GM18499 (cell line): ENCODE measurements around the gene TRERF1.
A peak's percentile ranks its signal among the peaks of the same experiment; 100 is the strongest.
"Not testable (repeated sequence)": the region's sequence is repeated elsewhere in the genome, so short reads cannot be mapped to it uniquely, and the experiment has no call there.

ENCODE experiments used
- ATAC-seq: cut with Tn5 transposase; IDR thresholded peaks from one replicate; pipeline ENCODE4 v1.9.1; 2021; ENCODE audit warnings: moderate number of reproducible peaks; ENCODE audit not compliant: insufficient read depth, unreplicated experiment

TRERF1 gene

DNA sequence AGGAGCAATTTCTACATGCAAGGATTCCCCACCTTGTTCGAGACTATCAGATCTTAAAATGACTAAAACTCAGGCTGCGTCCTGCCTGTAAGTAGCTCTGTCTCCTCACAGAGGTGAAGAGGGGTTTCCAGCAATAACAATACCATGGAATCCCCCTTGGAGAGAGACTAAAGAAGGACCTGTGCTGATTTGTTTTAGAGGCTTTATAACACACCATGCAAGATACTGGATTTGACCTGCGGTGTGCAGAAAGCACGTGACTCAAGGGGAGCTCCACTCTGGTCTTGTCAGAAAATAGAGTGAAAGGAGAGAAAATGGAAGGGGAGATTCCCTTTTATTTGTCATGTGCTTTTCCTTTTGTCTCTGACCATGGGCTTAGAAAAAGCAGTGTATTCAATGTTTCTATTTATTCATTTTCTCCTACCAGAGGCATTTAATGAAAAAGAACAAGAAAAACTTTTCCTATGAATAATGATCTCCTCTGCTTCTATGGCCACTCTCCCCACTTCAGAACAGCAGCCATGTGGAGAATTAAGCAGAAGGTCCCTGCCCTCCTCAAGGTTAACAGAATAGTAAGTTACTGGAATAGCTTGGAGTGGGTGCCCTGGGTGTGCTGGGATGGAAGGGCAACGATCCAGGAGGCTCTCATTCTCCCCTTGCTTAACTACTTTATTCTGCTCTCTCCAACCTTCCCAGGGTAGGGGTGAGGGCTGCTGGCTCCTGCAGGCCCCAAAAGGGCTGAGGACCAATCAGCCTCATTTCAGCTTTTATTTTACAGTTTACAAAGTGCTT lies 214.8 kb downstream of the TRERF1 start:
- peak; percentile 38 for ATAC-seq

DNA sequence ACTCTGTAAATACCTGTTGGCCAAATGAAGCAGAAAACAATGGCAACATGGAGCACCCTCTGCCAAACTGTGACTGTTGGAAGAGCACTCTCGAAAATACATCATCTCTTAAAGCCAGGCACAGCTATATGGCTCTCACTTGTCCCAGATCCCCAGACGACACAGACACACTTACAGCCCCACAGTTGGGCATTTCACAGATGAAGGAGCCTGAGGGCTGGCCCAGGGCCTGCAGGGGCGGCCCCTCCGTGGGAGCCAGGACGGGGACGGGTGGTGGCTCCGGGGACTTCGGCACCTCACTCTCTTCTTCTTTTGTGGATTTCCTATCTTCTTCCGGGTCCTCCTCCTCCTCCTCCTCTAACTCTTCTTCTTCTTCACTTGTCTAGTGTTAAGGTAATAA lies 215.7 kb downstream of the TRERF1 start:
- no peak for ATAC-seq

DNA sequence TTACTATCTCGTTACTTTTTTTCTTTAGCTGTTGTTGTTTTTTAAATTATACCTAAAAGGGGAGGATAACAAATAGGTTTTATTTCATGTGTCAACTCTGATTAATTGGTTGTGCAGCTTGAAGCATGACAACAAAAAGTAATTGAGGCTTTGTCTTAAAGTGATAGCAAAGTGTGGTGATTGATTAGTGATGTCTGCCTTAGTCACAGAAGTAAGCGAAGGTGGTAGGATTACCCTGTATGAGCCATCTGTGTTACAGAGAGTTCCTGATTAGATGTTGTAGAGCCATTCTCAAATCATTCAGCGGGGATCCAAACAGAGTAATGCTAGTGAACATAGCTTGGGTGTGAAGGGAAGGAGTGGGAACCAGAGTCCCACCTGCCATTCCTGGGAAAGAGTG lies 219.7 kb downstream of the TRERF1 start:
- ATAC-seq = no peak

DNA sequence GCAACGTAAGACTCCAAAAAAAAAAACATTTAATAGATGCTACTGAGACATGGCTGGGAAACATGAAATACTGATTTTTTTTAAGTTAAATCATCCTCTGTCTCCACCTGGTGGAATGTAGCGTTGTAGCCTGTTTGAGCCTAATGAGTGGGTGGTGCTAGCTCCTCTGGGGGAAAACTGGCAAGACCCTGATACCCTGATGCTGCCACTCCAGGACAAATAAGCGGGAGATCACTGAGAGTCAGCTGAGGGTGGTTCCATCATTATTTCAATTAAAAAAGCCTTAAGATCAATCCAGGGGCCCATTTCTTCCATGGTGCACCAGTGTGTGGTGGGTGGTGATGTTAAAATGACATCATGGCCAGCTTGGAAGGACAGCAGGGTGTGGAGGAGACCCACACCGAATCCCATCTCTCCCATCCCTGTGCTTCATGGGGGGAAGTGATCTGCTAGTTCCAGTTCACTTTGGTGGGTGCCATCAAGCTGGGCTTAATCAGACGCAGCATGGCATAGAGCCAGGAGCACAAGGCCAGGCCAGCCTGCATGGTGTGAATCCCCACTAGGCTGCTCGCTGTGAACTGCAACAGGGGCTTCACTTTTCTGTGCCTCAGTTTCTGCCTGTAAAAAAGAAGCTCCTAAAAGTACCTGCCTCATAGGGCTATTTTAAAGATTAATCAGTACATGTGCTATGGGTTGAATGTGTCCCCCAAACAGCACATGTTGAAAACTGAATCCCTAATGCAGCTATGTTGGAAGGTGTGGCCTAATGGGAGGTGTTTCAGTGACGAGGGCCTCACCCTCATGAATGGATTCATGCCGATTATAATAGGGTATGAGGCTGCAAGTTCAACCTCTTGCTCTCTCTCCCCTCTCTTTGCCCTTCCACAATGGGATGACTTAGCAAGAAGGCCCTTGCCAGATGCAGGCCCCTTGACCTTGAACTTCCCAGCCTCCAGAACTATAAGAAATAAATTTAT lies 221.1 kb downstream of the TRERF1 start:
- ATAC-seq = no peak

DNA sequence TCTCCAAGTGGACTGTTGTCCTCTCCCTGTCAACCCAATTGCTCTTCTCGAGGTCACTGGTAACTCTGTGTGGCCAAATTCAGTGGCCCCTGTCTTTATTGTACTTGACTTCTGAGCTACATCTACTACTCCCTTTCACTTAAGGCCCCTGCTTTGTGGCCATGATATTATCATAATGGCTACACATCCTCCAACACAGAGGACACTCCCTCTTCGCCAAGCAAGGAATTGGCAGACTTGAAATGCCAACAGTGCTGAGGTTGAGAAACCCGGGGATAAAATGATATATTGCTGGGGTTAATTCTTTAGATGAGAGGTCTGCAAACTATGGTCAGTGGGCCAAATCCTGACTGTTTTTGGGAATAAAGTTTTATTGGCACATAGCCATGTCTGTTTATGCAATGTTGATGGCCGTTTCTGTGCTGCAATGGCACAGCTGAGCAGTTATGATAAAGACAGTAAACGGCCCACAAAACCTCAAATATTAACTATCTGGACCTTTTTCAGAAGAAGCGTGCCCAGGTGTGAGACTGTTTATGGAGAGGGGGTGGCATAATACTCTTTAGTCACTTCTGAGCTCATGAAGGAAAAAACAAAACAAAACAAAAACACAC lies 222.1 kb downstream of the TRERF1 start:
- ATAC-seq = no peak

DNA sequence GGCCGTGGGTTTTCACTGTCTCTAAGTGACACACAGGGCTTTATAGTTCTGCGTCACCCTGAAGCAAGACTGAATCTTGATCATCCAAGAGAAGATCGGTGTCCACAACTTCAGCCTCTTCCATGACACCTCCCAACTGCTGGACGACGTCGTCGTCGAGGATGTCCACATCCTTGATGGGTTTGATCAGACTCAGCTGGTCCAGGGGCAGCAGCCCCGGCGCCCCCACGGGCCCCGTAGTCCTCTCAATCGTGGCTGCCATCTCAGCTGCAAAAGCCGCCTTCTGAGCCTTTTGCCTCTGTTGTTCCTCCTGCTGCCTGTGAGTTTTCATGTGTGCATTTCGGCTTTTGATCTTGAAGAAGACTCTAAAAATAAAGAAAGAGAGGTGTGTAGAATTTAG lies 223.4 kb downstream of the TRERF1 start:
- no peak for ATAC-seq

DNA sequence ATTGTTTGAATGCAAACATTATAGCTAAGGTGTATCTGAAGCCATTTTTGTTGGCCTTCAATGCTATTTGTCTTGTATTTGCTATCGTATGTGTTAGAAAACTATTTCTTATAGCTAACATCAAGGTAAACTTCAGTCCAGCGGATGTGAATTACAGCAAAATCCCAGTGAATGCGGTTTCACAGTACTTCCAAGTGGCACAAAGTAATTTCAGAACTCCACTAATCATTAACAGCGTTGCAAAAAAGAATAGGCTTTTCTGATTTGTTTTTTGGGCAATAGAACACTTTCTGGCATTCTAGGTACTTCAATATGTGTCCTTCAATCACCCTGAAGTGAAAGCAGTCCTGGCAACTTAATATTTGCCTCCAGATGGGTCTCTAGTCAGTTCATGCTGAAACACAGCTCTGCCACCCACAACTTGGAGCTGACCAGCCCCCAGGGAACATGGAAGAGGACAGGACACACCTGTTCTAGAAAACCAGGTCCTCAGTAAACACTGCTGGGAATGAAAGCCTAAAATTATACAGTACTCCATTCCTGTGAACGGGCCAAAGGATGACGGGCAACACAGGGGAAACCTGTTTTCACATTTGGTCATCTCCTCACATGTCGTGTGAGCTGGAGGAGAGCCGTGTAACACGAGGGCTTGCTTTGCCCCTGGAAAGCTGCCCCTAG lies 224.4 kb downstream of the TRERF1 start:
- ATAC-seq = no peak

DNA sequence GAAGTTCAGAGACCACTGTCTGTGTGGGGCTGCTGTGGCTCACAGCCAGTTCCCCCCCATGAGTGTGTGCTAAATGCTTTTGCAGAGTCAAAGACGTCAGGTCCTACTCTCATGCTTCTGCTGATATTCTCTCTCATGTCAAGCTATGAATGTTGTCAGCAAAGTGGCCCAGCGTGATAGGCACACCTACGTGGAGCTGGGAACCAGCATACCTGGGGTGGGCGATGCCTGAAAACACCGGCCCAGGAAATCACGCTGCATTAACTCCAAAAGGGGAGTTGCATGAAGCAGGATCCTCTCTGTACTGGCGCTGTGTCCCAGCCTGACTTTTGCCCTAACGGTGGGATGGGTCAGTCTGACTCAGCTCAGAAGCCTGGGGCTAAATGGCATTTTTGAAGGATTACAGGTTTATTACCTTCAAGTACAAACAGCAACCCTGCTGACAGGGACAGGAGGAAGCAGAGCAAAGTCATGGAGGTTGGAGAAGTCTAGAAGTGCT lies 225.0 kb downstream of the TRERF1 start:
- no peak for ATAC-seq

DNA sequence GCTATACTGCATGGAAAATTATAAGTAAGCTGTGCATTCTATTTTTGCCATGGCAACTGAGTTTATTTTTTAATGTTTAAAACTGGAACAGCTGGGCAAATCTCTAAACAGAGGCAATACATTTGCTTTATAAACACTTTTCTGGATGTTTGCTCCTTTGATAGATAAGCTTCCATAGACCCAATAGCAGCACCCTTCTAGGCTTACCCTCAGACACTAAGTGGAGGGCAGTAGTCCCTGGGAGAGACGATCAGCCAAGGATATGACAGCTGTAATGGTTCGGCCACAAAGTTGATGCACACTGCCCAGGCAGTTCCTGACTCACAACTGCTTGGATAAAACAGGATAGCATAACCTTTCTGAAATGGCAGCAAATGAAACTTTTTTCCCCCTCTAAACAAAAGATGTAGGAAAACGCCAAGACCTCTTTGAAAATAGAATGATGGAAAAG lies 225.5 kb downstream of the TRERF1 start:
- ATAC-seq = no peak

DNA sequence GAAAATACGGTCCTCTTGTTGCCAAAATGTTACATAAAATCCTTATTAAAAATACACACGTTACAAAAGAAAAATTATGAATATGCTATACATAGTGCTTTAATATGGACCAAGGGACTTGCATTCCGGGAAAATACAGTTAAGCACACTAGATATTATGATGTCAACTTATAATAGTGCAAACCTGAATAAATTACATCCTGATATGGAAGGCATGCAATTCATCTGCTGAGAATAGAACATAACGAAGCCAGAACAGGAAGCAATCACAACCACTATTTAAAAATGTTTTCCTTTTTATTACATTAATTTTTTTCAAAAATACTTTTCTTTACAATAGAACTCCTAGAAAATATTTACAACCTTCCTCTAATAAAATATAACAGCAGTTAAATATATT lies 226.3 kb downstream of the TRERF1 start:
- ATAC-seq = no peak

DNA sequence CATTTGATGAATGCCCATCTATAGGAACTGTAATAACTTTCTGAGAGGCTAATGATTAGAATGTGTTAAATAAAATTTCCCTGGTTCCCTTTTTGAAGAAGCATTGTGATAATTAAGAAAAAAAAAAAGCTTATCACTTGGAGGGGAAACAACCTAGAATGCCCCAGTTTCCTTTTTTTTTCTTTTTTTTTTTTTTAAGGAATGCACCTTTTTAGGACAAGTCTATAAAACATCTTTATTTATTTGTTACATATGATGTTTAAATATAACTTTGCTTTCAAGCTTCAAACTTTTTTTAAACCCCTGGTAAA lies 226.7 kb downstream of the TRERF1 start:
- ATAC-seq = no peak

DNA sequence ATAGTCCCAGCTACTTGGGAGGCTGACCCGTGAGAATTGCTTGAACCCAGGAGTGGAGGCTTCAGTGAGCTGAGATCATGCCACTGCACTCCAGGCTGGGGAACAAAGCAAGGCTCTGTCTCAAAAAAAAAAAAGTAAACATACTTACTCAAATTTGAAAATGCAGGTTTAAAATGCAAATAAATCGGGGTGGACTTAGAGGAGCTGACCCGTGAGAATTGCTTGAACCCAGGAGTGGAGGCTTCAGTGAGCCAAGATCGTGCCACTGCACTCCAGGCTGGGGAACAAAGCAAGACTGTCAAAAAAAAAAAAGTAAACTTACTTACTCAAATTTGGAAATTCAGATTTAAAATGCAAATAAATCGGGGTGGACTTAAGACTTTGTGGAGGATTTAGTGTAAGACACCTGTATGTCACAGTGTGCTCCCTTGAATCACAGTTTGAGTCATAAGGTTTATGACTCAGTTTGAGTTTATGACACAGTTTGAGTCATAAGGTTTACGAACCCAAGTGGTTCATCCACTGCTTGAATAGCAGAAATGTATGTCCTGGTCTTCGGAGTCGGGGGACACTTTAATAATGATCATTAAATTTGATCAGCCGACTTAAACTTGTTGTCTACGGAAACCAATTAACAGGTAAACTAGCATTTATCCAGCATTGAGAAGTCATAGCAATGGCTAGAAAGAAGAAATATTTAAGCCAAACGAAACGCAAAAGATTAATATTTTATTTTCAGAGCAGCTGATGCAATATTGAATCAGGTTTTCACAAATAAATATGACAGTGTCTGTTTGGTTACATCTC lies 227.3 kb downstream of the TRERF1 start:
- peak; percentile 90 for ATAC-seq

DNA sequence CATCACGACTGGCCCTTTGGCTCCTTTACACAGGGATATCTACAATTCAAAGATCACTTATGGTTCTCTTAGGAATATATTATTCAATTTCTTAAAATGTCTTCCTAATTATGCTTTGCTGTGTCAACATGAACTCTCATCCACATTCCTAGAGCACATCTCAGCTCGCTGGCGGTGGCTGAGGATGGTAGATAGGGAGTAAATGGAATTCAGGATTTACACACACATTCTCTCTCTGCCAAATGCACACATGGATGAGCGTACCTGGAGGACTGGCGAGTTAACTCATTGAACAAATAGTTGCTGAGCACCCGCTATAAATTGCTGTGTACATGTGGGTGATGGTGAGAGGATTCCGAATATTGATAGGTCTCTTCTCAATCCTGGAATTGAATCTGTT lies 229.3 kb downstream of the TRERF1 start:
- ATAC-seq = no peak

DNA sequence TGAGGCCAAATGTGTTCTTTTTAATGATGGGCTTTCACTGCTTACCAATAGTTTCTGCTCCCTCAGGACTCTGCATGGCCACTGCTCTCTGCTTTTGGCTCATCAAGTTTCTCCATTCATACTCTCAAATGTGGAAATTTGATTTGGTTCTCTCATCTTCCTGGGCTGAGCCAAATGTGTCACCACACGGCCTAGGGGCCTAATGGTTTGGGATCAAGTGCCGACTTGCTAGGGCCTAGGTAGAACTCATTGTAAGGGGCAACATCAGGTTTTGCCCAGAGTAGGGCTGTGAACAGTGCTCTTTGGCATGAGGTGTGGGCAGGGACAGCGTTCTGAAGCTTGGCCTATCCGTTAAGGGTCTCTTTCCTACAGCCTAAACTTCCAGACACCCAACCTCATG lies 230.2 kb downstream of the TRERF1 start:
- no peak for ATAC-seq

DNA sequence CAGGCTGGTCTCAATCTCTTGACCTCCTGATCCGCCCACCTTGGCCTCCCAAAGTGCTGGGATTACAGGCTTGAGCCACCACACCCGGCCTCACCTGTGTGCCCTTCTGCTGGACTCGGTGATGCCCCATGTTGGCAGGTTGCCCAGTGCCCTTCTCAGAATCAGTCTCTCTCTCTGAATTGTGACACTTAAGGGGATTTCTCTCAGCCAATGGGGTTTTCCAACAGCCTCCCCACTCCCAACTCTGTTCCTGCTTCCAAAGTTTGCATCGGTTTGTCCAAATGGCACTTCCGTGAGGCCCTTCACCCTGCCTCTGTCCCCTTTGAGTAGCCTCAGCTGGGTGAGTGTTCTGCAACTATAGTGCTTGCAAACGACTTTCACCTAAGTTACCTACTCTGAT lies 230.9 kb downstream of the TRERF1 start:
- no peak for ATAC-seq

DNA sequence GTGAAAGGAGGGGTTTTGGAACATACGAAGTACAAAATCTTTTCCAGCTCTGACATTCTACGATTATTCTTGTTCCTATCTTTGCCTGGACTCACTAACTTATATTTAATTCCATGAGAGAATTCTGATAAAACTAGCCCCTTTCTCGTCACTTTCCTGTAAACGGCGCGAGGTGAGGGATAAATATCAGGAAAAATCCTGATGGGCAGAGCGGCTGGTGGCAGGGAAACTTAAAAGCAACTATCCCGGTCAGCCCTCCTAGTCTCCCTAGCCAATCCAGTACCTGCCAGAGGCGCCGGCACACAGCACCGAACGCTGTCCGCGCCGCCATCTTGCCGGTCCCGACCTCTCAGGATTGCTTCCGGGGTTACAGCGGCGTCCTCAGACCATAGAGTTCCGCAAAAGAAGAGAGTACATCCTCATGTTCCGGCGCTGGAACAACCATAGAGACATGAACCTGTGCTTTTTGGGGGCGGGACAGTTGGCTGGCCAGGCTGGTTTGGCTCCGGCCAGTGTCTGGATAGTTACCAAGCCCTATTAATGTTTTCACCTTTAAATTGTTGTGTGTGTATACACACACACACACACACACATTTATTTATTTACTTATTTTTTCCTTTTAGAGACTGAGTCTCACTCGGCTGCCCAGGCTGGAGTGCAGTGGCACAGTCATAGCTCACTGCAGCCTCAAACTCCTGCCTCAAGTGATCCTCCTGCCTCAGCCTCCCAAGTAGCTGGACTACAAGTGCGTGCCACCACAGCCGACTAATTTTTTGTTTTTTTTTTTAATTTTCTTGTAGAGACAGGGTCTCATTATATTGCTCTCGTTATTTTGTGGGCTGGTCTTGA lies 234.0 kb downstream of the TRERF1 start, which contains the start of gene MRPS10:
TSS of gene MRPS10 (minus strand) at position 343 of the 849 bp plus-strand sequence. CDS start at position 331, 12 bp downstream.
- ATAC-seq = peak; percentile 85

DNA sequence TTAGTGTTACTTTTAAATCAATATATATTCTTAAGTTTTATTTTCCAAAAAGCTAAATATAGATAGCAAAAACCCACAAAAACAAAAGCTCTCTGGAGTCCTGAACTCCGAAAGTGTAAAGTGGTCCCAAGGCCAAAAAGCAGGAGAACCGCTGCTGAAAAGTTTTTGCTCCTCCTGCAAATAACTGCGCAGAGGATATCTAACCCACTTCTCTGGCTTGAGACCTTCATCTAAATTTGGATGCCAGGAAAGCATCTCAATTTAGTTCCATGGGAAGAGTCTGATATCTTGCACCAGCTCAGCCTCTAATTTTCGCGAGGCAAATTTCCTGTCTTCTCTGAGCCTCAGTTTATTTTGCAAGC lies 234.6 kb downstream of the TRERF1 start:
- ATAC-seq = no peak

DNA sequence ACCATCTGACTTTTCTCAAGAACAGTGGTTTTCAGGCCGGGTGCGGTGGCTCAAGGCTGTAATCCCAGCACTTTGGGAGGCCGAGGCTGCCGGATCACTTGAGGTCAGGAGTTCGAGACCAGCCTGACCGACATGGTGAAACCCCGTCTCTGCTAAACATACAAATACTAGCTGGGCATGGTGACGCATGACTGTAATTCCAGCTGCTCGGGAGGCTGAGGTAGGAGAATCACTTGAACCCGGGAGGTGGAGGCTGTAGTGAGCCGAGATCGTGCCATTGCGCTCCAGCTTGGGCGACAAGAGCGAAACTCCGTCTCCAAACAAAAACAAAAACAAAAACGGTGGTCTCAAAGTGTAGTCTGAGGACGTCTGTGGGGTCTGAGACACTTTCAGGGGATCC lies 235.2 kb downstream of the TRERF1 start:
- not testable (repeated sequence) for ATAC-seq

DNA sequence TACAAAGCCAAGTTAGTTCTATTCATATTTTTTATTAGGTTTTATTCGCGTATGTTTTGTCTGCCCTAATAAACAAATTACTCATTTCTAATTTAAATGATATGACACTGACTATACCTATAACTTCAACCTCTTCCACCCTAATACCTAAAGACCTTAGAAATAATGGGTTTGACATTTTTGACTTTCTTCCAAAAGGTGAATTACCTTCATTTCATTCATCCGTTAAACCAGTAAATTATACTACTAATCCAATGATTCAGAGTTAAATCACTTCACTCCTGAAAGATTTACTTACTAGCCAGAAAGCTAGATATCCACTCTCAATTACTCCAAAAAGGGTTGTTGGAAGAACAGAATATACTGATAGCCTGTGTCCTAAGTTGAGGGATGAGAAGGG lies 239.3 kb downstream of the TRERF1 start:
- no peak for ATAC-seq
